NCI-H146 (cell line): ENCODE results near the gene EPC1.
"Not testable (repeated sequence)": the region's sequence is repeated elsewhere in the genome, so short reads cannot be mapped to it uniquely, and the experiment has no call there.

Experiments used
- DNase-seq: peaks from one replicate; lab custom pipeline; 2025; lab: John Stamatoyannopoulos, UW

EPC1 gene

DNA sequence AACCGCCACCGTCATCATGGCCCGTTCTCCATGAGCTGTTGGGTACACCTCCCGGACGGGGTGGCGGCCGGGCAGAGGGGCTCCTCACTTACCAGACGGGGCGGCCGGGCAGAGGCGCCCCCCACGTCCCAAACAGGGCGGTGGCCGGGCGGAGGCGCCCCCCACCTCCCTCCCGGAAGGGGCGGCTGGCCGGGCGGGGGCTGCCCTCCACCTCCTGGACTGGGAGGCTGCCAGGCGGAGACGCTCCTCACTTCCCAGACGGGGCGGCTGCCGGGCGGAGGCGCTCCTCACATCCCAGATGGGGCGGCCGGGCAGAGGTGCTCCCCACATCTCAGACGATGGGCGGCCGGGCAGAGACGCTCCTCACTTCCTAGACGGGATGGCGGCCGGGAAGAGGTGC, 113.6 kb downstream of the EPC1 start:
- DNase-seq: not testable (repeated sequence)

DNA sequence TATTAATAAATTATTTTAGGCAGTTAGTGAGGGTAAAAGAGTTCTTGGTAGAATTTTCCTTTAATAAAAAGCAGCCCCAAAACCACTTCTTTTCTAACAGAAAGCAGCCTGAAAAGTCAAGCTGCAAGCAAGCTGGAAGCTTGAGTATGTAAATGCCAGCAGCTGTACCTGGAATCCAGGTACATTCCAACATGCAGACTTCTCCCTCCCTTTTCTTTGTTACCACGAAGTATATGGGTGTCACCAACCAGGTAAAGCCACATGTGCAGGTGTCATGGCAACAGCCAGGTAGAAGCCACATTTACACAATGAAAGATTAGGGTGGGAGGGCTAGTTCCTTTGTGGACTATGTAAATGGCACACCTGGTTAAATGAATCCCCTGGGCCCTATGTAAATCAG, 114.6 kb downstream of the EPC1 start:
- DNase-seq: peak; percentile 81

GRCh38 chr10:32229788-32230187, 117.2 kb downstream of the EPC1 start:
- DNase-seq: not testable (repeated sequence)

DNA sequence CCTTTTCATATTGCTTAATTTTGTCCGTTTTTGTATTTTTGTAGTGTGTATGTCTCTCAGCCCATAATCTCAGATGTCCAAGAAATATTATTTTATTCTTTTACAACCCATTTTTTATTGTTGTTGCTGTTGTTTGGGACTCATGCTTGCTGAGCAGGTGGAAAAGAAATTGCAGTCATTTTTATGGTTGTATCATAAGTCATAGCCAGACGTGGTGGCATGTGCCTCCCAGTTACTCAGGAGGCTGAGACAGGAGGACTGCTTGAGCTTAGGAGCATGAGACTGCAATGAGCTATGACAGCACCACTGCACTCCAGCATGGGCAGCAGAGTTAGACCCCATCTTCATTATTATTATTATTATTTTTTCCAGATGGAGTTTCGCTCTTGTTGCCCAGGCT, 117.8 kb downstream of the EPC1 start:
- DNase-seq: no peak

- no peak for DNase-seq
Observed at GRCh38 chr10:32227802-32228201, 119.2 kb downstream of the EPC1 start.

DNA sequence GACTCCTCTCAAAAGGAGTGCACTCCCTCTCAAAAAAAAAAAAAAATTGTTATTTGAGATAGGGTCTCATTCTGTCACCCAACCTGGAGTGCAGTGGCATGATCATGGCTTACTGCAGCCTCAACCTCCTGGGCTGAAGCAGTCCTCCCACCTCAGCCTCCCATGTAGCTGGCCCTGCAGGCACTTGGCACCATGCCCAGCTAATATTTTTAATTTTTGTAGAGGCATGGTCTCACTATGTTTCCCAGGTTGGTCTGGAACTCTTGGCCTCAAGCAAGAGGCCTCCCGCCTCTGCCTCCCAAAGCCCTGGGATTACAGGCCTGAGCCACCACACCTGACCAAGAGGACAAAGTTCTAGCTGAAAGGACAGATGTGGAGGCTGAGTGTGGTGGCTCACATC, 120.3 kb downstream of the EPC1 start:
- DNase-seq: no peak

DNA sequence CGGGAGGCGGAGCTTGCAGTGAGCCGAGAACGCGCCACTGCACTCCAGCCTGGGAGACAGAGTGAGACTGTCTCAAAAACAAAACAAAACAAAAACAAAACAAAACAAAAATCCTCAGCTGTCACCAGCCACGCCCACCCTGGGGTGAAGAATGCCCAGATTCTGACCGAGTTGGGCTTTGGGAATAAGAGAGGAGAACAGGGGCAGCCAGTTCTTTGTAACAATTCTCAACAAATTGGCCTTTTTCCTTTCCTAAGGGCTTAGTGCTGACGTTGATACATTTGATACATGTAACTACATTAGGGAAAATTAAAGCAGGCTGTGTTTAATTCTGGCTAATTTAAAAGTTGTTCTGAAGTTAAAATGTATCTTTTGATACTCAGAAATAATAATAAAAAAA, 121.0 kb downstream of the EPC1 start:
- DNase-seq: no peak

GRCh38 chr10:32222376-32222775, 124.6 kb downstream of the EPC1 start:
- peak; percentile 67 for DNase-seq

DNA sequence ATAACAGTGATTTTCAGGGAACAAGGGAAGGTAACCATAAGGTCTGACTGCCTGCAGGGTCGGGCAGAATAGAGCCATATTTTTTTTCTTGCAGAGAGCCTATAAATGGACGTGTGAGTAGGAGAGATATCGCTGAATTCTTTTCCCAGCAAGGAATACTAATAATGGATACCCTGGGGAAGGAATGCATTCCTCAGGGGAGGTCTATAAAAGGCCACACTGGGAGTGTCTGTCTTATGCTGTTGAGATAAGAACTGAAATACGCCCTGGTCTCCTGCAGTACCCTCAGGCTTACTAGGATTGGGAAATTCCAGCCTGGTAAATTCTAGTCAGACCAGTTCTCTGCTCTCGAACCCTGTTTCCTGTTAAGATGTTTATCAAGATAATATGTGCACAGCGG, 127.8 kb downstream of the EPC1 start:
- not testable (repeated sequence) for DNase-seq

GRCh38 chr10:32218206-32219044, 128.5 kb downstream of the EPC1 start:
- not testable (repeated sequence) for DNase-seq
